H9 (cell line): Measurements from ENCODE around the gene NPTN. TPM values are rescaled to one million over a fixed set of nuclear protein-coding genes. Genes with fewer than 3 reads are reported as not detected.

Experiments used
- DNase-seq: peaks from one replicate; pipeline ENCODE4 v3.0.0-alpha.2; 2017
- H2AFZ ChIP-seq: one replicate; pipeline ENCODE4 v1.6.1; 2013; ENCODE audit warnings: mild to moderate bottlenecking, low read length, control low read depth, moderate library complexity
- H2AK5ac ChIP-seq: 2 replicates; pipeline ENCODE4 v1.6.1; 2013; ENCODE audit warnings: low read length, control low read depth, mixed read lengths; ENCODE audit not compliant: insufficient read length
- H2BK120ac ChIP-seq: one replicate; pipeline ENCODE4 v1.6.1; 2013; ENCODE audit warnings: low read depth, mild to moderate bottlenecking, low read length, control low read depth, inconsistent platforms; ENCODE audit not compliant: poor library complexity, severe bottlenecking
- H2BK12ac ChIP-seq: 2 replicates; pipeline ENCODE4 v1.6.1; 2013; ENCODE audit warnings: low read length, control low read depth, mixed read lengths, low read depth; ENCODE audit not compliant: insufficient read length
- H2BK15ac ChIP-seq: 2 replicates; pipeline ENCODE4 v1.6.1; 2013; ENCODE audit warnings: low read depth, low read length, control low read depth
- H2BK20ac ChIP-seq: one replicate; pipeline ENCODE4 v1.6.1; 2013; ENCODE audit warnings: low read depth, mild to moderate bottlenecking, low read length, control low read depth, inconsistent platforms; ENCODE audit not compliant: poor library complexity, severe bottlenecking
- H2BK5ac ChIP-seq: 2 replicates; pipeline ENCODE4 v1.6.1; 2013; ENCODE audit warnings: low read length, control low read depth, mixed read lengths; ENCODE audit not compliant: insufficient read length
- H3K14ac ChIP-seq: 2 replicates; pipeline ENCODE4 v1.6.1; 2013; ENCODE audit warnings: low read length, control low read depth; ENCODE audit not compliant: insufficient read depth
- H3K18ac ChIP-seq: 2 replicates; pipeline ENCODE4 v1.6.1; 2013; ENCODE audit warnings: low read depth, mild to moderate bottlenecking, mixed read lengths, low read length, control low read depth; ENCODE audit not compliant: insufficient read length
- H3K23ac ChIP-seq: 2 replicates; pipeline ENCODE4 v1.6.1; 2013; ENCODE audit warnings: low read length, control low read depth, mixed read lengths, low read depth; ENCODE audit not compliant: insufficient read length
- H3K23me2 ChIP-seq: 2 replicates; pipeline ENCODE4 v1.6.1; 2013; ENCODE audit warnings: low read depth, mild to moderate bottlenecking, mixed read lengths, low read length, control low read depth; ENCODE audit not compliant: insufficient read length, poor library complexity, severe bottlenecking
- H3K27ac ChIP-seq: 2 replicates; pipeline ENCODE4 v1.5.1; 2013; ENCODE audit warnings: low read length, control low read depth, mixed read lengths, low read depth; ENCODE audit not compliant: insufficient read length
- H3K27me3 ChIP-seq: 2 replicates; pipeline ENCODE4 v1.6.1; 2013; ENCODE audit warnings: low read length, control low read depth, inconsistent platforms; ENCODE audit not compliant: insufficient read depth
- H3K4ac ChIP-seq: 2 replicates; pipeline ENCODE4 v1.6.1; 2013; ENCODE audit warnings: low read depth, mild to moderate bottlenecking, control low read depth, inconsistent platforms, low read length, moderate library complexity
- H3K4me1 ChIP-seq: 2 replicates; pipeline ENCODE4 v1.6.1; 2013; ENCODE audit warnings: low read length, control low read depth, inconsistent platforms; ENCODE audit not compliant: insufficient read depth
- H3K4me2 ChIP-seq: 2 replicates; pipeline ENCODE4 v1.6.1; 2013; ENCODE audit warnings: low read length, control low read depth, mixed read lengths; ENCODE audit not compliant: insufficient read length, insufficient read depth
- H3K56ac ChIP-seq: 2 replicates; pipeline ENCODE4 v1.6.1; 2013; ENCODE audit warnings: low read depth, mild to moderate bottlenecking, mixed read lengths, low read length, control low read depth; ENCODE audit not compliant: insufficient read length
- H3K79me1 ChIP-seq: 2 replicates; pipeline ENCODE4 v1.6.1; 2013; ENCODE audit warnings: low read depth, mild to moderate bottlenecking, moderate library complexity, low read length, control low read depth, inconsistent platforms; ENCODE audit not compliant: insufficient read depth, poor library complexity, severe bottlenecking
- H3K79me2 ChIP-seq: 2 replicates; pipeline ENCODE4 v1.6.1; 2013; ENCODE audit warnings: low read length, control low read depth, inconsistent platforms; ENCODE audit not compliant: insufficient read depth
- H3K9ac ChIP-seq: 2 replicates; pipeline ENCODE4 v1.6.1; 2013; ENCODE audit warnings: low read length, control low read depth, mixed read lengths; ENCODE audit not compliant: insufficient read length; ENCODE audit errors: extremely low read depth
- H3K9me3 ChIP-seq: one replicate; pipeline ENCODE4 v1.6.1; 2013; ENCODE audit warnings: low read depth, low read length, inconsistent platforms; ENCODE audit not compliant: control insufficient read depth
- H3T11ph ChIP-seq: one replicate; pipeline ENCODE4 v1.6.1; 2013; ENCODE audit warnings: mild to moderate bottlenecking, low read length, control low read depth, inconsistent platforms
- H4K20me1 ChIP-seq: one replicate; pipeline ENCODE4 v1.6.1; 2013; ENCODE audit not compliant: control insufficient read depth, insufficient read length, insufficient read depth
- H4K5ac ChIP-seq: 2 replicates; pipeline ENCODE4 v1.6.1; 2013; ENCODE audit warnings: low read depth, mild to moderate bottlenecking, mixed read lengths, low read length, control low read depth; ENCODE audit not compliant: insufficient read length
- H4K8ac ChIP-seq: replicated peaks from 2 replicates; pipeline ENCODE4 v1.6.1; 2013; ENCODE audit warnings: low read length, control low read depth, mixed read lengths, low read depth; ENCODE audit not compliant: insufficient read length
- H4K91ac ChIP-seq: 2 replicates; pipeline ENCODE4 v1.6.1; 2013; ENCODE audit warnings: low read depth, mild to moderate bottlenecking, moderate library complexity, mixed read lengths, low read length, control low read depth; ENCODE audit not compliant: insufficient read length
- H3K27ac Mint-ChIP-seq, 3 experiments: 2 replicates in 2 of 3; 3 replicates in 1 of 3; pipeline ENCODE4 v1.8.0; 2020 to 2021; ENCODE audit warnings: mixed read lengths in 3 of 3, mild to moderate bottlenecking in 1 of 3, moderate library complexity in 1 of 3
- H3K27me3 Mint-ChIP-seq: 2 replicates; pipeline ENCODE4 v1.8.0; 2021; ENCODE audit warnings: low read depth, mild to moderate bottlenecking, moderate library complexity, mixed read lengths
- H3K36me3 Mint-ChIP-seq, 3 experiments: 2 replicates in 2 of 3; 3 replicates in 1 of 3; pipeline ENCODE4 v1.8.0; 2020 to 2021; ENCODE audit warnings: low read depth in 3 of 3, mixed read lengths in 3 of 3; ENCODE audit not compliant: insufficient read depth in 1 of 3
- H3K4me1 Mint-ChIP-seq, 2 experiments: 2 replicates each; pipeline ENCODE4 v1.8.0; 2020; ENCODE audit warnings: mixed read lengths in 2 of 2
- H3K4me3 Mint-ChIP-seq, 2 experiments: 2 replicates in 1 of 2; 3 replicates in 1 of 2; pipeline ENCODE4 v1.8.0; 2020 to 2021; ENCODE audit warnings: mild to moderate bottlenecking in 2 of 2, mixed read lengths in 2 of 2, moderate library complexity in 1 of 2
- H3K9me3 Mint-ChIP-seq, 2 experiments: 2 replicates in 1 of 2; 3 replicates in 1 of 2; pipeline ENCODE4 v1.8.0; 2020; ENCODE audit warnings: mild to moderate bottlenecking in 2 of 2, mixed read lengths in 2 of 2, moderate library complexity in 1 of 2
- CTCF ChIP-seq: fragments of 200-600 bp; sonication (generic); conservative IDR thresholded peaks from 3 replicates; pipeline ENCODE4 v1.8.0; 2021; ENCODE audit warnings: antibody characterized with exemption, mild to moderate bottlenecking
- WGBS: extraction: QIAGEN DNeasy Blood & Tissue Kit; methylation state at CpG from one replicate; pipeline ENCODE4 v1.1.7; 2013; ENCODE audit warnings: missing lambda C conversion rate, low lambda C conversion rate, mixed read lengths; ENCODE audit not compliant: insufficient read length; ENCODE audit errors: extremely low coverage; 5-methylcytosine and 5-hydroxymethylcytosine counted together
- total RNA-seq: library from RNA; stranded (reverse); gene quantifications from 2 replicates; pipeline ENCODE4 v1.2.1, GENCODE V29; 2021

Gene NPTN
- total RNA-seq, 1 experiment from 2014 or later = 89.1 TPM

- H3K23me2 ChIP-seq = no peaks in the 10 kb centered on the region
- H3K79me1 ChIP-seq = no peaks in the 10 kb centered on the region
- no peak overlapping the region for H2BK5ac ChIP-seq
- no peaks in the 10 kb centered on the region for H3K9me3 Mint-ChIP-seq
- H4K8ac ChIP-seq = no peak overlapping the region
- H2BK12ac ChIP-seq = no peak overlapping the region
- no peak overlapping the region for H4K5ac ChIP-seq
- H3K79me2 ChIP-seq = no peaks in the 10 kb centered on the region; the same call in 1 of the 2 replicates
- no peak for TF ChIP-seq CTCF
- no peak overlapping the region for H3K4me2 ChIP-seq
- H2BK15ac ChIP-seq = no peak overlapping the region
- no peak overlapping the region for H2BK20ac ChIP-seq
- no peak overlapping the region for H3K9ac ChIP-seq
- no peak overlapping the region for H3K56ac ChIP-seq
- H3K4me3 Mint-ChIP-seq = no peak overlapping the region
- no peak overlapping the region for H2AFZ ChIP-seq
- no peak overlapping the region for H3K14ac ChIP-seq
- no peak overlapping the region for H3T11ph ChIP-seq
- H4K20me1 ChIP-seq = no peaks in the 10 kb centered on the region
- no peaks in the 10 kb centered on the region for H3K4me1 Mint-ChIP-seq
- H3K4ac ChIP-seq = no peak overlapping the region
- H3K27me3 ChIP-seq = no peaks in the 10 kb centered on the region
- no peaks in the 10 kb centered on the region for H3K27me3 Mint-ChIP-seq
- H3K27ac Mint-ChIP-seq = no peak overlapping the region
- no peak overlapping the region for H4K91ac ChIP-seq
- WGBS = no CpG with 5 or more reads among the region's 1 CpG
- no peak overlapping the region for H2AK5ac ChIP-seq
- no peak overlapping the region for H3K27ac ChIP-seq
- H3K23ac ChIP-seq = no peak overlapping the region
- no peak for DNase-seq
- H3K4me1 ChIP-seq = no peaks in the 10 kb centered on the region
- peaks cover 11 to 69% (median 50%) of the 10 kb centered on the region in 3 experiments; a peak in 6 of 7 replicates for H3K36me3 Mint-ChIP-seq
- H3K18ac ChIP-seq = no peak overlapping the region
- no peak overlapping the region for H2BK120ac ChIP-seq
- no peaks in the 10 kb centered on the region for H3K9me3 ChIP-seq
These were observed 66.2 kb downstream of the NPTN start for GRCh38 chr15:73567020-73567419.
